Cardiac muscle cell (in vitro differentiated cells and primary cell): ENCODE results near the gene KRT77. TPM values are rescaled to one million over a fixed set of nuclear protein-coding genes. Genes with fewer than 3 reads are reported as not detected.

ENCODE experiments used
- DNase-seq, 2 donors: peaks; one replicate each; pipeline versions ENCODE4 v3.0.0 to v3.0.0-alpha.2; 2010 to 2017; ENCODE audit warnings: low read depth in 1 of 2, low spot score in 1 of 2
- H3K27ac ChIP-seq: fragments of 200-600 bp; sonication (generic); 2 replicates; pipeline ENCODE4 v1.5.1; 2016
- H3K27me3 ChIP-seq: fragments of 200-600 bp; sonication (generic); 2 replicates; pipeline ENCODE4 v1.6.0; 2016; ENCODE audit warnings: control low read depth
- H3K36me3 ChIP-seq: fragments of 200-600 bp; sonication (generic); 2 replicates; pipeline ENCODE4 v1.5.1; 2016; ENCODE audit warnings: control low read depth
- H3K4me1 ChIP-seq: fragments of 200-600 bp; sonication (generic); 2 replicates; pipeline ENCODE4 v1.8.1; 2017; ENCODE audit warnings: low read depth, mild to moderate bottlenecking, mixed run types
- H3K4me3 ChIP-seq: fragments of 200-600 bp; sonication (generic); 2 replicates; pipeline ENCODE4 v1.5.1; 2016; ENCODE audit warnings: mild to moderate bottlenecking
- H3K9me3 ChIP-seq: fragments of 200-600 bp; sonication (generic); 2 replicates; pipeline ENCODE4 v1.5.1; 2017; ENCODE audit warnings: low read depth, mild to moderate bottlenecking, control low read depth
- CTCF ChIP-seq: IDR thresholded peaks from 2 replicates; pipeline ENCODE4 v1.5.1; 2012; ENCODE audit warnings: low read depth, mild to moderate bottlenecking, low read length
- polyA plus RNA-seq: library from polyadenylated mRNA; unstranded; fragments of >200 nt; fragmentation: Nextera tagmentation; extraction: Ambion mirVana; gene quantifications from 2 replicates; pipeline ENCODE4 v1.2.1, GENCODE V29; 2016
- total RNA-seq: library from RNA; depleted of rRNA; stranded (reverse); fragments of >200 nt; gene quantifications from 2 replicates; pipeline ENCODE4 v1.2.3, GENCODE V29; 2016

The KRT77 gene
- total and polyA plus RNA-seq, 2 experiments from 2014 or later: not detected

- no peak overlapping the region for H3K27ac ChIP-seq
These were observed 45.9 kb downstream of the KRT77 start for GRCh38 chr12:52657250-52657902.

GRCh38 chr12:52656616-52657015 lies 46.7 kb downstream of the KRT77 start:
- no peaks in the 10 kb centered on the region for H3K9me3 ChIP-seq
- H3K27me3 ChIP-seq: peaks cover 29% of the 10 kb centered on the region
- no peak for DNase-seq
- no peak overlapping the region for H3K4me3 ChIP-seq
- TF ChIP-seq CTCF: no peak
- peaks cover 4% of the 10 kb centered on the region for H3K4me1 ChIP-seq
- H3K27ac ChIP-seq: no peak overlapping the region
- no peaks in the 10 kb centered on the region for H3K36me3 ChIP-seq

More at GRCh38 chr12:52657250-52657902, 45.9 kb downstream of the KRT77 start:
- TF ChIP-seq CTCF: no peak
- H3K27me3 ChIP-seq: peaks cover 29% of the 10 kb centered on the region
- no peaks in the 10 kb centered on the region for H3K9me3 ChIP-seq
- H3K4me1 ChIP-seq: peaks cover 4% of the 10 kb centered on the region
- no peaks in the 10 kb centered on the region for H3K36me3 ChIP-seq
- no peak overlapping the region for H3K4me3 ChIP-seq
- DNase-seq: no peak

- no peak for TF ChIP-seq CTCF
- H3K36me3 ChIP-seq: no peaks in the 10 kb centered on the region
- no peaks in the 10 kb centered on the region for H3K9me3 ChIP-seq
- peaks cover 29% of the 10 kb centered on the region for H3K27me3 ChIP-seq
- no peak overlapping the region for H3K4me3 ChIP-seq
- H3K27ac ChIP-seq: no peak overlapping the region
- H3K4me1 ChIP-seq: peaks cover 4% of the 10 kb centered on the region
- DNase-seq: no peak
These were observed 47.6 kb downstream of the KRT77 start for GRCh38 chr12:52655720-52656124.

GRCh38 chr12:52655251-52655650 lies 48.1 kb downstream of the KRT77 start:
- DNase-seq: no peak
- Histone ChIP-seq H3K4me1 (peaks cover 4% of the 10 kb centered on the region), H3K4me3 (no peak overlapping the region), H3K36me3 (no peaks in the 10 kb centered on the region), H3K9me3 (no peaks in the 10 kb centered on the region), H3K27me3 (peaks cover 29% of the 10 kb centered on the region), H3K27ac (no peak overlapping the region)
- TF ChIP-seq CTCF: no peak

- TF ChIP-seq CTCF: no peak
- no peak within 1 kb of the TSS for H3K27ac ChIP-seq
- peaks cover 17% of the 10 kb centered on the region for H3K27me3 ChIP-seq
- H3K36me3 ChIP-seq: no peaks in the 10 kb centered on the region
- H3K4me1 ChIP-seq: peaks cover 4% of the 10 kb centered on the region
- no peak for DNase-seq
- no peak within 1 kb of the TSS for H3K4me3 ChIP-seq
- H3K9me3 ChIP-seq: no peaks in the 10 kb centered on the region
These were observed 51.5 kb downstream of the KRT77 start, which contains the start of gene KRT2 for GRCh38 chr12:52651726-52652261. Gene KRT2 (minus strand): TSS chr12:52652211. CDS start chr12:52652142, 69 bp downstream.
